Activated naive CD8-positive, alpha-beta T cell treated with anti-CD3 and anti-CD28 coated beads for 36 hours (primary cell): Measurements from ENCODE around the gene TRIM8. TPM values are rescaled to one million over a fixed set of nuclear protein-coding genes. Genes with fewer than 3 reads are reported as not detected.

Source experiments
- DNase-seq: peaks from one replicate; pipeline ENCODE4 v3.0.0; 2021
- H3K27ac Mint-ChIP-seq: one replicate; pipeline ENCODE4 v1.8.0; 2022; ENCODE audit warnings: mild to moderate bottlenecking, moderate library complexity, mixed read lengths
- H3K27me3 Mint-ChIP-seq: one replicate; pipeline ENCODE4 v1.8.0; 2022; ENCODE audit warnings: mild to moderate bottlenecking, mixed read lengths
- H3K36me3 Mint-ChIP-seq: one replicate; pipeline ENCODE4 v1.8.0; 2021; ENCODE audit warnings: mild to moderate bottlenecking, mixed read lengths
- H3K4me1 Mint-ChIP-seq: one replicate; pipeline ENCODE4 v1.8.0; 2021; ENCODE audit warnings: mixed read lengths
- H3K4me3 Mint-ChIP-seq: one replicate; pipeline ENCODE4 v1.8.0; 2022; ENCODE audit warnings: mild to moderate bottlenecking, moderate library complexity, mixed read lengths
- H3K9me3 Mint-ChIP-seq: one replicate; pipeline ENCODE4 v1.8.0; 2022; ENCODE audit warnings: mixed read lengths
- total RNA-seq, 2 experiments: library from RNA; stranded (reverse); gene quantifications; one replicate each; pipeline ENCODE4 v1.2.3, GENCODE V29; 2021

TRIM8 gene
- total RNA-seq, 2 experiments from 2014 or later, result 40.4 to 41.8 TPM

DNA sequence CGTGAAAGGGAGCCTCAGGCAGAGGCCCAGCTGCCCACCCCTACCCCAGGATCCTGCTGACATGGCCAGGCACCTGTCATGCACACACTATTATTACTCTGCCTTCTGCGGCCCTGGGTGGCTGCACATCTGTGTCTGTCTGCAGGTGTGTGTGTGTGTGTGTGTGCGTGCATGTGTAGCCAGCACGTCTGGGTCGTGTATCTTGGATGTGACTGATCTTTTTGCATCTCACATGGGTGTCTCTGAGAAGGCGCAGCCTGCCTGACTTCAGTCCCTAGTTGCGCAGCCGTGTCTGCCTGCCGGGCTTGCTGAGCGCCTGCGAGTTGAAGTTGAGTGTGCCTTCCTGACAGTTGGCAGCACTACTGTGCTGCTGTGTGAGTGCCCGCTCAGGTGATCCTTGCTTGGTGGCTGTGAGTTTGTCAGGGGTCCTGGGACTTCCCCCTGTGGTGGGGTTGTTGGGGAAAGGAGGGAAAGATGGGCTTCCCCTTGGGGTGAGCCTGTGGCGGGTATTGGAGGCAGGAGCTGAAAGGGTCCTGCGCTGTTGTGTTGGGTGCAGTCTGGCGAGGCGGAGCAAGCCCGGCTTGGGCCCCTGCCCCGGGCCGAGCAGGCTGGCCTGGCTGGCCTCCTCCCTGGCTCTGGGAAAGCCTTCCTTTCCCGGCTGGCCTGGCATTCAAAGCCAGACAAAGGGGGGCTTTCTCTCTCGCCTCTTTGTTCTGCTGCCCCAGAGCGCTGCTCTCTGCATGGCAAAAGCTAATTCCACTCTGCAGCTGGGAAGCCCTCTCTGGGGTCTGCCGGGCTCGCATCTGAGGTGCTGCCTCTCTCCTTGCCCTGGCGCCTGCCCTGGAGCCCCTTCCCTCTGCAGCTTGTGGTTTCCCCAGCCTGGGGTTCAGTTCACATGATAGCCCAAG, 4.9 kb downstream of the TRIM8 start:
- peaks cover 75% of the 10 kb centered on the region for H3K4me1 Mint-ChIP-seq
- no peaks in the 10 kb centered on the region for H3K9me3 Mint-ChIP-seq
- DNase-seq, result peak; percentile 56
- H3K27ac Mint-ChIP-seq, result peak overlapping the region; percentile 69
- peaks cover 37% of the 10 kb centered on the region for H3K36me3 Mint-ChIP-seq
- H3K4me3 Mint-ChIP-seq, result peak overlapping the region; percentile 92
- H3K27me3 Mint-ChIP-seq, result no peaks in the 10 kb centered on the region

DNA sequence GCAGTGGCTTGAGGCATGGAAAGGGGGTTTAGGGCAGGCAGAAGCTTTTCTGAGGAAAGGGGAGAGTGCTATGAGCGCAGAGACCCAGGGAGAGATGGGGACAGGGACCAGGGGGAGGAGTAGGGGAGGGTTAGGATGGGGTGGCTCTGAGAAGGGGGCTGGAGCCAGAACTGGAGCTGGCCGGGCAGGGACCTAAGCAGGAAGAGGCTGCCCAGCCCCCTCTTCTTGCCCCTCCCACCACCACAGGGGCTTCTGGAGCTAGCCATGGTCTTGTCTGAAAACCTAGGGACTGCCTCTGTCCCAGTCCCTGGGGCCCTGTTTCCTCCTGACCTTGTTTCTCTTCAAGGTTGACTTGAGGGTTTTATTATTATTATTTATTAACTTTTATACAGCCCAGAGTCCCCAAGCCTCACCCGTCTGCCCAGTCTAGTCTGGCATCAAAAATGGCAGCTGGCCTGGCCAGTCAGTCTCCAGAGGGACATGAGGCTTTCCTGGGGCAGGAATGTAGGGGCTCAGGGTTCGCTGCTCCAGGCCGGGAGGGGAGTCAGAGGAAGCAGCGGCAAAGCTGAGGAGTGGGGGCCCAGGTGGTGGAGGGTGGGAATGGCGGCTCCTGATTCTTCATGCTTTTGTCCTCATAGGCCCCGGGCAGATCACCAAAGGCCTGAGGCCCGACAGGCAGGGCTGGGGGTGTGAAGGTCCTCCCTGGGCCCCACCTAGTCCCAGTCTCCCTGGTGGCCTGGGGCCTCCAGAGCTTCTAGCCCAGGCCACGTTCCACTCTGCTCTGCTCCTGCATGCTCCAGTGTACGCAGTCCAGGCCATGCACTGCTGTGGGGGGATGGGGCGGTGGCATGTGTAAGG, 5.7 kb downstream of the TRIM8 start:
- Mint-ChIP-seq H3K9me3 (no peaks in the 10 kb centered on the region), H3K36me3 (peaks cover 37% of the 10 kb centered on the region), H3K27ac (peak overlapping the region; percentile 91), H3K4me3 (peak overlapping the region; percentile 16), H3K27me3 (no peaks in the 10 kb centered on the region), H3K4me1 (peaks cover 78% of the 10 kb centered on the region)
- no peak for DNase-seq

DNA sequence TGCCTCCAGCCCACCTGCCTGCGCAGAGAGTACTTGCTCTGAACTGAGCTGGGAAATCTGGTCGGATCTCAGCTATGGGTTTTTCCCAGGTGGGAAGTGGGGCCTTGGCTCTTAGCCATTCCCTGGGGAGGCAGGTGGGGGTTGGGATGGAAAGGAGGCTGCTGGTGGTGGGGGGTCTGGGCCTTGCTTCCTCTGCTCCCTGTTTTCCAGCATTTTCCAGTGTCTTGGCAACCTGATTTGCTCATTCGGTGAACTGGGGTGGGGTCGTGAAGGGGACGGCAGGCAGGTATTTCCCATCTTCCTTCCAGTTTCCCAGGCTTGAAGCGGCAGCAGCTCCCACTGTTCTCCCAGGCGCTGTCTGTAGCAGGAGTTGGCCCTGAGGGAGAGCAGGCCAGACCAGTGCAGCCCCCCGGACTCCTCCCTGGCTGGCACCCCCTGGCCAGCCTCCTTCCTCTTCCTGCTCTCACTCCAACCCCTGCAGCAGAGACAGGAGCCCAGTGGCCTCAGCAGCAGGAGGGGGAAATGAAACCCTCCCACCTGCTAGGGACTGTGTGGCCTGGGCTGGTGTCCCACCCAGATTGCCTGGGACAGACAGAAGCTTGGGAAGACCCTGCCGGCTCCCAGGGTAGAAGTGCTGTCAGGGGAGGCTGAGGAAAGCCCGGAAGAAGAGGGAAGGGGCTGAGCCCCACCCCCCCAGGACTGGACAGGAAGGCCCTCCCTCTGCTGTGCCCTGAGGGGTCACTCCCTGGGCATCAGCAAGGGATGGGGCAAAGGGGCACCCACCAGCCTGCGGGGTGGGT, 6.6 kb downstream of the TRIM8 start:
- Mint-ChIP-seq H3K9me3 (no peaks in the 10 kb centered on the region), H3K36me3 (peaks cover 37% of the 10 kb centered on the region), H3K4me1 (peaks cover 80% of the 10 kb centered on the region), H3K27me3 (no peaks in the 10 kb centered on the region), H3K4me3 (peak overlapping the region; percentile 37), H3K27ac (peak overlapping the region; percentile 91)
- no peak for DNase-seq

DNA sequence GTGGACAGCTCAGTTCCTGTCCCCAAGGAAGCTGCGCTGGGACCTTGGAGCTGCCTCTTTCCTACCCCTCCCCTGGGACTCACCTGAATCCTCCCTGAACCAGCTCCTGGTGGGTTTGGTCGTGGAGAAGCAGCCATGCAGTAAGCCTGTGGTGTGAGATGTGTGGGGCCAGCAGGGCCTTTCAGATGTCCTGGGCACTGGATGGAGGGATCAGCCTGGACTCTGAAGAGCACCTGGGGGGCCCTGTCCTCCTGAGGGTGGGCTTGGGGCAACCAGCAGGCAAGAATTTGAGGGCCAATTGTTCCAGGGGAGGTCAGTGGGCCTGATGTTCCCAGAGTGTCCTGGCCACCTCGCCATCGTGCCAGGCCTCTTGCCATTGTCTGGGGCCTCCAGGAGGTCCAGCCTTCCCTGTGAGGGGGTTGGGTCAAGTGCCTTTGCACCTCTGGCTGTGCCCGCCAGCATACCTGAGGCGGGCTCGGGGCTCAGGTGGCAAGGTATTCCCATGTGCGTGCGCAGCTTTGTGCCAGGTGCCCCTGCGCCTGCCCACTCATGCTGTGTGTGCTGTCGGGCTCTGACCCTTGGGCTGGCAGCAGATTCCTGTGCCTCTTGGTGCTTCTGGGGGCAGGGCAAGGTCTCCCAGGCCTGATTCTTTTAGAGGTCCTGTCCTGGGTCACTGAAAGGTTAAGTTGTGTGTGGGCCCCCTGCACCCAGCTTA, 7.3 kb downstream of the TRIM8 start:
- peaks cover 34% of the 10 kb centered on the region for H3K36me3 Mint-ChIP-seq
- peaks cover 75% of the 10 kb centered on the region for H3K4me1 Mint-ChIP-seq
- no peaks in the 10 kb centered on the region for H3K9me3 Mint-ChIP-seq
- peak overlapping the region; percentile 91 for H3K27ac Mint-ChIP-seq
- no peaks in the 10 kb centered on the region for H3K27me3 Mint-ChIP-seq
- no peak for DNase-seq
- peak overlapping the region; percentile 57 for H3K4me3 Mint-ChIP-seq

DNA sequence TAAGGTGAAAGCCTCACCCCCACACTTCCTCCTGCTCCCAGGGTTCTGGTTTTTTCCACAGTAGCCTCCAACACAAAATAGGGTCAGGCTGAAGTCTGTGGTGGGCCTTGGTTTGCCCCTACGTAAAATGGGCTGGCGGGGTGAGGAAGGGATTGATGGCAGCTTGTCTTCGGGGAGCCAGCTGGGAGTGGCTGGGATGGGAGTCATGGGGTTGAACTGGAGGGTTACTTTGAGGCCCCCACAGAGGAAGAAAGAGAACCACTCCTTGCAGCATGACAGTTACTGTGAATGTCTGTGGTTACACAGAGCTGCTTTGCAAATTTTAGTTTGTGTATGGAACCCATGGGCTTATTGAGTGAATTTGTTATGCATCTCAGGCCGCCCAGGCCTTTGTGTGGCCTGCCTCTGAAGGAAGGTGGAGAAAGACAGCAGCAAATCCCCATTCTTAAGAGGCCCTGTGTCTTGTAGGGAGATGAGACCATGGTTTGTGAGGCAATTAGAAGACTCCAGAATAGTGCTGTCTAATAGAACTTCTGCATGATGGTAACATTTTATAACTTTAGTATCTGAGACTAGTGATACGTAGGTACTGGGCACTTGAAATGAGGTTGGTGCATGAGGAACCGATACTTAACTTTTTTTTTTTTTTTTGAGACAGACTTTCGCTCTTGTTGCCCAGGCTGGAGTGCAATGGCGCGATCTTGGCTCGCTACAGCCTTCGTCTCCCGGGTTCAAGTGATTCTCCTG, 8.1 kb downstream of the TRIM8 start:
- Mint-ChIP-seq H3K4me1 (peaks cover 68% of the 10 kb centered on the region), H3K27ac (peak overlapping the region; percentile 91), H3K27me3 (no peaks in the 10 kb centered on the region), H3K36me3 (peaks cover 31% of the 10 kb centered on the region), H3K9me3 (no peaks in the 10 kb centered on the region), H3K4me3 (peak overlapping the region; percentile 57)
- no peak for DNase-seq

DNA sequence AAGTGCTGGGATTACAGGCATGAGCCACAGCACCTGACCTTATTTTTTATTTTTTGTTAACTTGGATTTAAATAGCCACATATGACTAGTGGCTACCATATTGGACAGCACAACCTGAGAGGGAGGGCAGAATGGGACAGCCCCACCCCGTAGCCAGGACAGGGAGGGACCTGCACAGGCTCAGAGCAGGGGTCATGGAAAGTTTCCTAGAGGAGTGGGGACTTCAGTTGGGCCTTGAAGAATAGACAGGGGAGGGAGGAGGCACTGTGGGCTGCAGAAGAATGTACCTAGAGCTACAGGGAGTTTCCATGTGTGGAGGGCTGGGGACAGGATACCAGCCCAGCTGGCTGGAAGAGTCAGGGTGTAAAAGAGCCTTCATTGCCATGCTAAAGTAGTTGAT, 8.8 kb downstream of the TRIM8 start:
- no peaks in the 10 kb centered on the region for H3K27me3 Mint-ChIP-seq
- no peaks in the 10 kb centered on the region for H3K9me3 Mint-ChIP-seq

DNA sequence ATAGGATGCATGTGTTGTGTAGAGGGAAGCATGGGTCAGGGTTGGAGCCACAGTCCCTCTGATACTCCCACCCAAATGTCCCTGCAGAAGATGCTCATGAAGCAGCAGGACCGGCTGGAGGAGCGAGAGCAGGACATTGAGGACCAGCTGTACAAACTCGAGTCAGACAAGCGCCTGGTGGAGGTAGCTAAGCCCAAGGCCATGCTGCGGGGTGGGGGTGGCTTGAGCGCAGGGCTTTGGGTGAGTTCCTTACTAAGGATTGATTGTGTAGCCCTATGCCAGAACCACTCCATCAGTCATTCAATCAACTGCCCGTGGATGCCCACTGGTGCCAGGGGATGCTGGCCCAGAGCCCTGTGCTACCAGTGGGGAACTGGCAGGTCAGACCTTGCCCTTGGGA, 10.3 kb downstream of the TRIM8 start:
- Mint-ChIP-seq H3K9me3 (no peaks in the 10 kb centered on the region), H3K4me1 (peaks cover 66% of the 10 kb centered on the region), H3K36me3 (peaks cover 27% of the 10 kb centered on the region), H3K27ac (peak overlapping the region; percentile 56), H3K27me3 (no peaks in the 10 kb centered on the region), H3K4me3 (no peak overlapping the region)
- no peak for DNase-seq

More for the DNA sequence above, 8.8 kb downstream of the TRIM8 start:
- Mint-ChIP-seq H3K4me3 (no peak overlapping the region), H3K36me3 (peaks cover 32% of the 10 kb centered on the region), H3K4me1 (peaks cover 66% of the 10 kb centered on the region), H3K27ac (peak overlapping the region; percentile 75)
- DNase-seq, result no peak

DNA sequence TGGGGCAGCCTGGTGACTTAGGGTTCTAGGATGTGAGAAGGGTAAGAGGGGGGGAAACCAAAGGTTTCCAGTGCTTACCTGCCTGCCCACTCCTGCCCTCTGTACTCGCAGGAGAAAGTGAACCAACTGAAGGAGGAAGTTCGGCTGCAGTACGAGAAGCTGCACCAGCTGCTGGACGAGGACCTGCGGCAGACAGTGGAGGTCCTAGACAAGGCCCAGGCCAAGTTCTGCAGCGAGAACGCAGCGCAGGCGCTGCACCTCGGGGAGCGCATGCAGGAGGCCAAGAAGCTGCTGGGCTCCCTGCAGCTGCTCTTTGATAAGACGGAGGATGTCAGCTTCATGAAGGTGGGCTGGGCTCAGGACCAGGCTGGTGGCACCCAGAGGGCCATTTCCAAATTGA, 10.7 kb downstream of the TRIM8 start:
- DNase-seq, result no peak
- H3K27me3 Mint-ChIP-seq, result no peaks in the 10 kb centered on the region
- H3K27ac Mint-ChIP-seq, result peak overlapping the region; percentile 16
- no peaks in the 10 kb centered on the region for H3K9me3 Mint-ChIP-seq
- H3K36me3 Mint-ChIP-seq, result peaks cover 27% of the 10 kb centered on the region
- H3K4me3 Mint-ChIP-seq, result no peak overlapping the region
- H3K4me1 Mint-ChIP-seq, result peaks cover 65% of the 10 kb centered on the region

DNA sequence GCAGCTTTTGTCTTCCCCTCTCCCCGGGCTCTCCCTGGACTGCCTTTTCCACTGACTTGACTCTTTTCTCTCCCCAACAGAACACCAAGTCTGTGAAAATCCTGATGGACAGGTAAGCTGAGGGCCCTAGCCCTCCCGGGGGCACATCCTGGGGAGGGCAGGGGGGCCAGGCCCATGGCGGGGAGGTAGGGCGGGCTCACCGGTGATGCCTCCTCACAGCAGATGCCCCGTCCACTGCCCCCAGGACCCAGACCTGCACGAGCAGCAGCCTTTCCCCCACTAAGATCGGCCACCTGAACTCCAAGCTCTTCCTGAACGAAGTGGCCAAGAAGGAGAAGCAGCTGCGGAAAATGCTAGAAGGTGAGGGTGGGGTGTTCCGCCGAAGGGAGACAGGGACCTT, 11.7 kb downstream of the TRIM8 start:
- peaks cover 63% of the 10 kb centered on the region for H3K4me1 Mint-ChIP-seq
- no peaks in the 10 kb centered on the region for H3K9me3 Mint-ChIP-seq
- H3K27me3 Mint-ChIP-seq, result no peaks in the 10 kb centered on the region
- H3K4me3 Mint-ChIP-seq, result no peak overlapping the region
- H3K36me3 Mint-ChIP-seq, result peaks cover 25% of the 10 kb centered on the region
- DNase-seq, result no peak
- H3K27ac Mint-ChIP-seq, result no peak overlapping the region

DNA sequence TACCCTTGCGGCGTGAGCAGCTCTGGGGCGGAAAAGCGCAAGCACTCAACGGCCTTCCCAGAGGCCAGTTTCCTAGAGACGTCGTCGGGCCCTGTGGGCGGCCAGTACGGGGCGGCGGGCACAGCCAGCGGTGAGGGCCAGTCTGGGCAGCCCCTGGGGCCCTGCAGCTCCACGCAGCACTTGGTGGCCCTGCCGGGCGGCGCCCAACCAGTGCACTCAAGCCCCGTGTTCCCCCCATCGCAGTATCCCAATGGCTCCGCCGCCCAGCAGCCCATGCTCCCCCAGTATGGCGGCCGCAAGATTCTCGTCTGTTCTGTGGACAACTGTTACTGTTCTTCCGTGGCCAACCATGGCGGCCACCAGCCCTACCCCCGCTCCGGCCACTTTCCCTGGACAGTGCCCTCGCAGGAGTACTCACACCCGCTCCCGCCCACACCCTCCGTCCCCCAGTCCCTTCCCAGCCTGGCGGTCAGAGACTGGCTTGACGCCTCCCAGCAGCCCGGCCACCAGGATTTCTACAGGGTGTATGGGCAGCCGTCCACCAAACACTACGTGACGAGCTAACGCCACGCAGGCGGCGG, 12.6 kb downstream of the TRIM8 start:
- Mint-ChIP-seq H3K9me3 (no peaks in the 10 kb centered on the region), H3K36me3 (peaks cover 25% of the 10 kb centered on the region), H3K27ac (no peak overlapping the region)

DNA sequence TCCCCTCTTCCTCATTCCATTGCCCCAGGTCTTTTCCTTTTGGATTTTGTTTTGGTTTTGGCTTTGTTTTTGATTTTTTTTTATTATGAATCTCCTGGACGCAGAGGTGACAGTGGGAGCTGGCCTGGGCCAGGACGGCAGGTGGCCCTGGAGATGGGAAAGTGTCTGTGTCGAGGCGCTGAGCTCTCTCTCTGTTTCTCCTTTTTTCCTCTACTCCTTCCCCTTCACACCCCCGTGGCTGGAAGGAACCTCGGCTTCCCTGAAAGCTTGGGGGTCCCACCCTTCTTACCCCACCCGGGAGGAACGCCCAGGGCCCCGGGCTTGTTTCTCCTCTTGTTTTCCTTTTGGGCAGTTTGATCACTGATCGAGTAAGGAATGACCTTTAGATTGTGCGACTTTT, 13.2 kb downstream of the TRIM8 start:
- Mint-ChIP-seq H3K27me3 (no peaks in the 10 kb centered on the region), H3K36me3 (peaks cover 24% of the 10 kb centered on the region), H3K9me3 (no peaks in the 10 kb centered on the region), H3K4me3 (no peak overlapping the region), H3K27ac (no peak overlapping the region), H3K4me1 (peaks cover 61% of the 10 kb centered on the region)
- DNase-seq, result no peak

More for the DNA sequence above, 12.6 kb downstream of the TRIM8 start:
- Mint-ChIP-seq H3K4me1 (peaks cover 62% of the 10 kb centered on the region), H3K4me3 (no peak overlapping the region), H3K27me3 (no peaks in the 10 kb centered on the region)
- DNase-seq, result no peak

DNA sequence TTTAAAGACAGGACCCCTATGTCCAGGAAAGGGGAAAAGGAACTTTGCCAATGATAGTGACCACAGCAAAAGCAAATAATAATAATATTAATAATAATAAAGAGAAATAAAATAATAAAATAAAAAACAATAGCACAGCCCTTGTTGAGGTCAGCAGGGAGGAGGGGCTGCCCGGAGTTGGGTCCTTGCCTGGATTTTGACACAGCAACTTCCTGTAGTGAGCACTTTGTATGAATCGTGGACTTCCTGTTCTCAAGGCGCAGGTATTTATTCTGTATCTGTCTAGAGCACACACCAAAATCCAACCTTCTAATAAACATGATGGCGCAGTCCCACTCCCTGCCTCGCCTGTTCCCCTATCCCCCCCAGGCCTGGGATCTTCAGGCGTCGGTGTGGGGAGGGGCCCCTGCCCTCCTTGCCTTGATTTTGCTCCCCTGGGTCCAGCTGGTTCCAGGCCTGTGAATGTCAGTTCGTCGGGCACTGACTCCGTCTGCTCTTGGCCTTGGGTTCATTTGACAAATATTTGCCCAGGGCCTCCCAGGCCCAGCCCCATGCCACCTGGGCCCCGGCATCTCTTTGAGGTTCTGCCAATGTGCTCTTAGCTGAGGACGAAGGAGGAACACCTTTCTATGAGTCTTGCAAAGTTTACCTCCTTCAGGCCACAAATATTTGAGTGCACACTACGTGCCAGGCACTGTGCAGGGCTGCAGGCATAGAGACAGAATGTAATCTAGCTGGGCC, 13.9 kb downstream of the TRIM8 start:
- Mint-ChIP-seq H3K27me3 (no peaks in the 10 kb centered on the region), H3K4me1 (peaks cover 58% of the 10 kb centered on the region), H3K9me3 (no peaks in the 10 kb centered on the region), H3K36me3 (peaks cover 17% of the 10 kb centered on the region), H3K4me3 (no peak overlapping the region), H3K27ac (peak overlapping the region; percentile 66)
- DNase-seq, result no peak

DNA sequence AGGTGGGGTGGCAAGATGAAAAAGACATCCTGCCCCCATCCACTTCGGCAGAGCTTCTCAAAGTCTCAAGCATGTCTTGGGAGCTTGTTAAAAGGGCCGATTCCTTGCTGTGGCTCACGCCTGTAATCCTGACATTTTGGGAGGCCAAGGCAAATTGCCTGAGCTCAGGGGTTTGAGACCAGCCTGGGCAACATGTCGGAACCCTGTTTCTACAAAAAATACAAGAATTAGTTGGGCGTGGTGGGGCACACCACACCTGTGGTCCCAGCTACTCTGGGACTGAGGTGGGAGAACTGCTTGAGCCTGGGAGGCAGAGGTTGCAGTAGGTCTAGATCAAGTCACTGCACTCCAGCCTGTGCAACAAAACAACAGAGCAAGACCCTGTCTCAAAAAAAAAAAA, 14.5 kb downstream of the TRIM8 start:
- Mint-ChIP-seq H3K27ac (peak overlapping the region; percentile 66), H3K36me3 (peaks cover 11% of the 10 kb centered on the region), H3K9me3 (no peaks in the 10 kb centered on the region), H3K4me3 (no peak overlapping the region), H3K4me1 (peaks cover 52% of the 10 kb centered on the region), H3K27me3 (no peaks in the 10 kb centered on the region)
- no peak for DNase-seq
